SK-N-SH (cell line): ENCODE results near the gene C10orf120. TPM values are rescaled to one million over a fixed set of nuclear protein-coding genes. Genes with fewer than 3 reads are reported as not detected.

ENCODE experiments used
- CTCF ChIA-PET: fragments of 300-600, 350-600 bp; formaldehyde crosslinking; extraction: SDS; loops from one replicate; lab custom pipeline; 2021; lab: Yijun Ruan, JAX
- POLR2A ChIA-PET: fragments of 350-600 bp; sonication (Branson Sonifier 250); formaldehyde crosslinking; extraction: SDS; loops from one replicate; lab custom pipeline; 2020; ENCODE audit warnings: antibody characterized with exemption, inconsistent platforms; lab: Yijun Ruan, JAX
- DNase-seq: peaks from one replicate; pipeline ENCODE4 v3.0.0; 2012
- H2AFZ ChIP-seq: fragments of 200-600 bp; sonication (generic); 2 replicates; pipeline ENCODE4 v1.8.1; 2016; ENCODE audit warnings: antibody characterized with exemption, mild to moderate bottlenecking, low read depth
- H3F3A ChIP-seq: fragments of 200-600 bp; sonication (generic); replicated peaks from 2 replicates; pipeline ENCODE3; 2016; ENCODE audit warnings: antibody characterized with exemption, mild to moderate bottlenecking; ENCODE audit not compliant: insufficient read depth
- H3K27ac ChIP-seq, 2 experiments: fragments of 200-500 bp in 1 of 2; fragments of 200-600 bp in 1 of 2; sonication (Bioruptor generic) in 1 of 2; sonication (generic), shearing (Covaris generic) in 1 of 2; 2 replicates each; pipeline versions ENCODE4 v1.5.1 to v1.6.1; 2014 to 2016; ENCODE audit warnings: low read depth in 2 of 2, inconsistent platforms in 1 of 2, low read length in 1 of 2, mild to moderate bottlenecking in 1 of 2, mixed read lengths in 1 of 2
- H3K27me3 ChIP-seq: fragments of 200-600 bp; sonication (generic), shearing (Covaris generic); 2 replicates; pipeline ENCODE4 v1.6.1; 2016; ENCODE audit warnings: mixed run types; ENCODE audit not compliant: insufficient read depth
- H3K36me3 ChIP-seq, 2 experiments: fragments of 200-500 bp in 1 of 2; fragments of 200-600 bp in 1 of 2; sonication (Bioruptor generic) in 1 of 2; sonication (generic) in 1 of 2; replicated peaks in 1 of 2; 2 replicates each; pipeline versions ENCODE3 to v1.5.1; 2014 to 2016; ENCODE audit warnings: low read length in 1 of 2, mild to moderate bottlenecking in 1 of 2; ENCODE audit not compliant: insufficient read depth in 2 of 2, control insufficient read depth in 1 of 2
- H3K4me1 ChIP-seq, 2 experiments: fragments of 200-500 bp in 1 of 2; fragments of 200-600 bp in 1 of 2; sonication (Bioruptor generic) in 1 of 2; sonication (generic), shearing (Covaris generic) in 1 of 2; 2 replicates each; pipeline versions ENCODE4 v1.5.1 to v1.6.1; 2014 to 2016; ENCODE audit warnings: low read depth in 1 of 2, low read length in 1 of 2, mixed run types in 1 of 2; ENCODE audit not compliant: insufficient read depth in 2 of 2, control insufficient read depth in 1 of 2
- H3K4me2 ChIP-seq: fragments of 200-600 bp; sonication (generic), shearing (Covaris generic); 2 replicates; pipeline ENCODE4 v1.6.1; 2017; ENCODE audit warnings: mixed run types
- H3K4me3 ChIP-seq, 2 experiments: fragments of 200-500 bp in 1 of 2; fragments of 200-600 bp in 1 of 2; sonication (Bioruptor generic) in 1 of 2; sonication (generic), shearing (Covaris generic) in 1 of 2; 2 replicates each; pipeline versions ENCODE4 v1.5.1 to v1.8.1; 2014 to 2016; ENCODE audit warnings: low read depth in 2 of 2, inconsistent platforms in 1 of 2, low read length in 1 of 2, mild to moderate bottlenecking in 1 of 2, mixed read lengths in 1 of 2, moderate library complexity in 1 of 2
- H3K79me2 ChIP-seq: fragments of 200-600 bp; sonication (generic); 2 replicates; pipeline ENCODE4 v1.8.1; 2017; ENCODE audit warnings: mild to moderate bottlenecking; ENCODE audit not compliant: insufficient read depth
- H3K9ac ChIP-seq: fragments of 200-600 bp; sonication (generic); 2 replicates; pipeline ENCODE4 v1.6.1; 2017; ENCODE audit warnings: mixed run types
- H3K9me2 ChIP-seq: fragments of 200-600 bp; sonication (generic); 2 replicates; pipeline ENCODE4 v1.6.1; 2017; ENCODE audit warnings: mixed run types
- H3K9me3 ChIP-seq: fragments of 200-600 bp; sonication (generic); 2 replicates; pipeline ENCODE4 v1.6.1; 2017; ENCODE audit warnings: mixed run types, mild to moderate bottlenecking, moderate library complexity
- H4K20me1 ChIP-seq: fragments of 200-600 bp; sonication (generic); 2 replicates; pipeline ENCODE4 v1.6.1; 2017; ENCODE audit warnings: mild to moderate bottlenecking, mixed run types; ENCODE audit not compliant: insufficient read depth
- CHD2 ChIP-seq: fragments of 150-350 bp; IDR thresholded peaks from 2 replicates; pipeline ENCODE4 v1.6.1; 2018; ENCODE audit warnings: low read length; ENCODE audit not compliant: partially characterized antibody
- EP300 ChIP-seq, 2 experiments: IDR thresholded peaks; 2 replicates each; pipeline versions ENCODE4 v1.4.0 to v1.6.1; 2012; ENCODE audit warnings: borderline replicate concordance in 1 of 2, low read depth in 1 of 2, low read length in 1 of 2
- FOXM1 ChIP-seq: IDR thresholded peaks from 2 replicates; pipeline ENCODE4 v1.4.0; 2012; ENCODE audit warnings: low read depth, mild to moderate bottlenecking
- GABPA ChIP-seq: IDR thresholded peaks from 2 replicates; pipeline ENCODE4 v1.4.0; 2012; ENCODE audit warnings: low read depth, mild to moderate bottlenecking
- GATA2 ChIP-seq: sonication (generic); formaldehyde crosslinking; IDR thresholded peaks from 2 replicates; pipeline ENCODE4 v1.5.0; 2020; ENCODE audit warnings: mild to moderate bottlenecking, missing genetic modification reagents
- MXI1 ChIP-seq: IDR thresholded peaks from 2 replicates; pipeline ENCODE4 v1.6.1; 2012; ENCODE audit warnings: mild to moderate bottlenecking, low read depth, low read length, improper control_type of control experiment
- RCOR1 ChIP-seq: fragments of 150-350 bp; IDR thresholded peaks from 2 replicates; pipeline ENCODE4 v1.6.1; 2017; ENCODE audit warnings: antibody characterized with exemption, low read length
- SIN3A ChIP-seq: IDR thresholded peaks from 2 replicates; pipeline ENCODE4 v1.6.1; 2012; ENCODE audit warnings: low read depth, mild to moderate bottlenecking, low read length, moderate library complexity, borderline replicate concordance
- SMC3 ChIP-seq: IDR thresholded peaks from 2 replicates; pipeline ENCODE4 v1.6.1; 2012; ENCODE audit warnings: low read depth, low read length, improper control_type of control experiment
- TAF1 ChIP-seq: IDR thresholded peaks from 2 replicates; pipeline ENCODE4 v1.6.1; 2012; ENCODE audit warnings: low read depth, mild to moderate bottlenecking, low read length, moderate library complexity, borderline replicate concordance
- YY1 ChIP-seq: IDR thresholded peaks from 2 replicates; pipeline ENCODE4 v1.4.0; 2012; ENCODE audit warnings: low read depth, mild to moderate bottlenecking
- WGBS: methylation state at CpG from one replicate; pipeline ENCODE4 v1.1.6; 2017; ENCODE audit warnings: low lambda C conversion rate; 5-methylcytosine and 5-hydroxymethylcytosine counted together
- polyA plus RNA-seq, 3 experiments: library from polyadenylated mRNA; depleted of rRNA; stranded (reverse); fragments of >200 nt; gene quantifications; 2 replicates each; pipeline ENCODE4 v1.2.3, GENCODE V29; 2012
- TF ChIP-seq, protein P1 (sequence below): IDR thresholded peaks from 2 replicates; pipeline ENCODE4 v1.4.0; 2012; ENCODE audit warnings: low read depth
- TF ChIP-seq, protein P2 (sequence below): IDR thresholded peaks from 2 replicates; pipeline ENCODE4 v1.4.0; 2012; ENCODE audit warnings: low read depth, borderline replicate concordance
- TF ChIP-seq, protein P3 (sequence below): IDR thresholded peaks from 2 replicates; pipeline ENCODE4; 2012
- TF ChIP-seq, protein P4 (sequence below): fragments of 200-600 bp; sonication (generic); IDR thresholded peaks from 2 replicates; pipeline ENCODE4 v1.6.1; 2017; ENCODE audit warnings: antibody characterized with exemption, mild to moderate bottlenecking, moderate library complexity

Gene C10orf120
- polyA plus RNA-seq (2012; rRNA removed), result not detected in 2 replicates
- not detected in 2 replicates for polyA plus RNA-seq (2012; cell fraction: cytosol; rRNA removed)
- not detected in 2 replicates for polyA plus RNA-seq (2012; cell fraction: nucleus; rRNA removed)

DNA sequence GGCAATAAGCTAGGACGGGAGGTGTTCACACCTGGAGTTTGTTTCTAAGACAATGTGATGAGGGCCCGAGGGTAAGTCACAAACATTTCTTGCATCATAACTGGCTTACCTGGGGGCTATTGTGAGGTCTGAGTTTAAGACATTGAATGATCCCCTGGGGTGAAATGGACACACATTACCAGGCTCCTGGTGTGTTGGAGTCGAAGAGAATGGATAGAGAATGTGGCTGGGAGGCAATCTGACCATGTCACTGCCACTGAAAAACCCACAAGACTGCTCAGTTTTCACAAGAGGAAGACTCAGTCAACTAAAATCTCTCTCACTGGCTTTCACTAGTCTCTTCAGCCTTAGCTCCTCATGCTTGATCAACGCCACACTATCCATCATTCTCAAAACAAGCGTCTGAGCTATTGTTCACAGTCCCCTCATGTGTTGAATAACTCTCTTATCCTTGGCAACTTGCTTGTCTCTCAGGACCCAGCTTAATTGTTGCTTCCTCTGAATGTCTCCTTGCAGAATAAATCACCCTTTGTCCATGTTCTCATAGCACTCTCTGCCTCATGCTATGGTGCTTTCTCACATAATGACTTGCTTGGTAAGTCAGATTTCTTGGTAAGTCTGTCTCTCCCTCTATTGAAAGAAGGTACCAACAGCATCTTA is at the start of gene C10orf120:
C10orf120 (minus strand) TSS at position 51 of the 660 bp plus-strand sequence. CDS start 56 bp downstream, outside the sequence.
- ChIA-PET CTCF (interaction anchor here (1.1 to 2.9 kb wide), 2 partner anchors 51 to 54 kb away, joined by 4 to 7 read pairs; no protein-coding TSS in a partner anchor), POLR2A (no interaction called here)
- Histone ChIP-seq H3K27me3 (no peaks in the 10 kb centered on the region), H3K4me2 (no peak within 1 kb of the TSS), H3K9ac (no peak within 1 kb of the TSS), H3K4me3 (no peak within 1 kb of the TSS), H3K9me2 (no peaks in the 10 kb centered on the region), H4K20me1 (no peaks in the 10 kb centered on the region), H3F3A (no peaks in the 10 kb centered on the region), H2AFZ (no peak within 1 kb of the TSS), H3K4me1 (no peaks in the 10 kb centered on the region), H3K9me3 (no peaks in the 10 kb centered on the region), H3K79me2 (no peaks in the 10 kb centered on the region), H3K27ac (no peak within 1 kb of the TSS), H3K36me3 (no peaks in the 10 kb centered on the region)
- WGBS, result 23% methylated on average over 5 of the region's 5 CpGs
- no peak for TF ChIP-seq GABPA
- no peak for TF ChIP-seq EP300 (IDR thresholded peaks at IDR 0.05; ENCODE audit: borderline replicate concordance in 1 of 2, low read depth in 1 of 2, low read length in 1 of 2)
- TF ChIP-seq, protein P1, sequence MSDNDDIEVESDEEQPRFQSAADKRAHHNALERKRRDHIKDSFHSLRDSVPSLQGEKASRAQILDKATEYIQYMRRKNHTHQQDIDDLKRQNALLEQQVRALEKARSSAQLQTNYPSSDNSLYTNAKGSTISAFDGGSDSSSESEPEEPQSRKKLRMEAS, result no peak
- TF ChIP-seq, protein P2, sequence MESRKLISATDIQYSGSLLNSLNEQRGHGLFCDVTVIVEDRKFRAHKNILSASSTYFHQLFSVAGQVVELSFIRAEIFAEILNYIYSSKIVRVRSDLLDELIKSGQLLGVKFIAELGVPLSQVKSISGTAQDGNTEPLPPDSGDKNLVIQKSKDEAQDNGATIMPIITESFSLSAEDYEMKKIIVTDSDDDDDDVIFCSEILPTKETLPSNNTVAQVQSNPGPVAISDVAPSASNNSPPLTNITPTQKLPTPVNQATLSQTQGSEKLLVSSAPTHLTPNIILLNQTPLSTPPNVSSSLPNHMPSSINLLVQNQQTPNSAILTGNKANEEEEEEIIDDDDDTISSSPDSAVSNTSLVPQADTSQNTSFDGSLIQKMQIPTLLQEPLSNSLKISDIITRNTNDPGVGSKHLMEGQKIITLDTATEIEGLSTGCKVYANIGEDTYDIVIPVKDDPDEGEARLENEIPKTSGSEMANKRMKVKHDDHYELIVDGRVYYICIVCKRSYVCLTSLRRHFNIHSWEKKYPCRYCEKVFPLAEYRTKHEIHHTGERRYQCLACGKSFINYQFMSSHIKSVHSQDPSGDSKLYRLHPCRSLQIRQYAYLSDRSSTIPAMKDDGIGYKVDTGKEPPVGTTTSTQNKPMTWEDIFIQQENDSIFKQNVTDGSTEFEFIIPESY, result no peak
- TF ChIP-seq GATA2 (CRISPR knock-in tag), result no peak
- no peak for TF ChIP-seq TAF1
- no peak for TF ChIP-seq FOXM1
- TF ChIP-seq CHD2, result no peak
- TF ChIP-seq, protein P3, sequence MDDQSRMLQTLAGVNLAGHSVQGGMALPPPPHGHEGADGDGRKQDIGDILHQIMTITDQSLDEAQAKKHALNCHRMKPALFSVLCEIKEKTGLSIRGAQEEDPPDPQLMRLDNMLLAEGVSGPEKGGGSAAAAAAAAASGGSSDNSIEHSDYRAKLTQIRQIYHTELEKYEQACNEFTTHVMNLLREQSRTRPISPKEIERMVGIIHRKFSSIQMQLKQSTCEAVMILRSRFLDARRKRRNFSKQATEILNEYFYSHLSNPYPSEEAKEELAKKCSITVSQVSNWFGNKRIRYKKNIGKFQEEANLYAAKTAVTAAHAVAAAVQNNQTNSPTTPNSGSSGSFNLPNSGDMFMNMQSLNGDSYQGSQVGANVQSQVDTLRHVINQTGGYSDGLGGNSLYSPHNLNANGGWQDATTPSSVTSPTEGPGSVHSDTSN, result no peak
- no peak for TF ChIP-seq SIN3A
- TF ChIP-seq, protein P4, sequence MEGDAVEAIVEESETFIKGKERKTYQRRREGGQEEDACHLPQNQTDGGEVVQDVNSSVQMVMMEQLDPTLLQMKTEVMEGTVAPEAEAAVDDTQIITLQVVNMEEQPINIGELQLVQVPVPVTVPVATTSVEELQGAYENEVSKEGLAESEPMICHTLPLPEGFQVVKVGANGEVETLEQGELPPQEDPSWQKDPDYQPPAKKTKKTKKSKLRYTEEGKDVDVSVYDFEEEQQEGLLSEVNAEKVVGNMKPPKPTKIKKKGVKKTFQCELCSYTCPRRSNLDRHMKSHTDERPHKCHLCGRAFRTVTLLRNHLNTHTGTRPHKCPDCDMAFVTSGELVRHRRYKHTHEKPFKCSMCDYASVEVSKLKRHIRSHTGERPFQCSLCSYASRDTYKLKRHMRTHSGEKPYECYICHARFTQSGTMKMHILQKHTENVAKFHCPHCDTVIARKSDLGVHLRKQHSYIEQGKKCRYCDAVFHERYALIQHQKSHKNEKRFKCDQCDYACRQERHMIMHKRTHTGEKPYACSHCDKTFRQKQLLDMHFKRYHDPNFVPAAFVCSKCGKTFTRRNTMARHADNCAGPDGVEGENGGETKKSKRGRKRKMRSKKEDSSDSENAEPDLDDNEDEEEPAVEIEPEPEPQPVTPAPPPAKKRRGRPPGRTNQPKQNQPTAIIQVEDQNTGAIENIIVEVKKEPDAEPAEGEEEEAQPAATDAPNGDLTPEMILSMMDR, result no peak
- TF ChIP-seq YY1, result no peak
- no peak for TF ChIP-seq RCOR1
- no peak for TF ChIP-seq MXI1
- TF ChIP-seq SMC3, result no peak
- no peak for DNase-seq
